GM18511 (cell line): ENCODE data around the gene TCEA2.

Experiments
- ATAC-seq: cut with Tn5 transposase; IDR thresholded peaks from one replicate; pipeline ENCODE4 v1.9.1; 2021; ENCODE audit warnings: mild to moderate bottlenecking, moderate library complexity; ENCODE audit not compliant: unreplicated experiment

TCEA2 gene

DNA sequence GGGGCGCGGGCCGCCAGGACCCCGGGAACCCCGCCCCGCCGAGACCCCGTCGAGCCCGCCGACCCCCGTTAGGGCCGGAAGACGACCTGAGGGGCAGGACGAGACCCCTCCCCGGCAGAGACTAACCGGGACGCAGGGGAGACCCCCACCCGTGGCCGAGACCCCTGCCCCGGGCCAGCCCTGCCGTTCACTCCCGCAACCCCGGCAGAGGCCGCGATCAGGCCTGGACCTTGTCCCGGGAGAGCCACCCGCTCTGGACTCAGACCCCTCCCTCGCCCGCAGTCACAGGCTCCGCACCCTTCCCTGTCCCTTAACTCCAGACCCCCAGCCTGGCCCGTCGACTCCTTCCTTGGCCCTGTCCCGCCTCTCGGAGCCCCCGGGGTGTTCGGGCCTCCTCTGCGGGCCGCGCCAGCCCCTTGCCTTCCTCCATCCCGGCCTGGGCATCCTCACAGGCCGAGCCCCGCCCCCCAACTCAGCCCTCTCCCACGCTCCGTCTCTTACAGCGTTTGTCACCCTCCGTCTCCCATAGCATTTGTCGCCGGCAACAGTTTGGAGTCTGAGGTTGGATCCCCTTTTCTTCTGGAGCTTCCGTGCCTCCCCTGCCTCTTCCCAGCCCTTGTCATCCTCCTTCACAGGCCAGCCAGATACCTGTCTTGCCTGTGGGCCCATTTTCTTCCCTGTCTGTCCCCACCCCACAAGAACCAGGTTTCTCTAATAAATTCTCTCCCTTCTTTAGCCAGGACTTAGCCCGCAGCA, 569 bp downstream of the TCEA2 start:
- ATAC-seq = no peak

DNA sequence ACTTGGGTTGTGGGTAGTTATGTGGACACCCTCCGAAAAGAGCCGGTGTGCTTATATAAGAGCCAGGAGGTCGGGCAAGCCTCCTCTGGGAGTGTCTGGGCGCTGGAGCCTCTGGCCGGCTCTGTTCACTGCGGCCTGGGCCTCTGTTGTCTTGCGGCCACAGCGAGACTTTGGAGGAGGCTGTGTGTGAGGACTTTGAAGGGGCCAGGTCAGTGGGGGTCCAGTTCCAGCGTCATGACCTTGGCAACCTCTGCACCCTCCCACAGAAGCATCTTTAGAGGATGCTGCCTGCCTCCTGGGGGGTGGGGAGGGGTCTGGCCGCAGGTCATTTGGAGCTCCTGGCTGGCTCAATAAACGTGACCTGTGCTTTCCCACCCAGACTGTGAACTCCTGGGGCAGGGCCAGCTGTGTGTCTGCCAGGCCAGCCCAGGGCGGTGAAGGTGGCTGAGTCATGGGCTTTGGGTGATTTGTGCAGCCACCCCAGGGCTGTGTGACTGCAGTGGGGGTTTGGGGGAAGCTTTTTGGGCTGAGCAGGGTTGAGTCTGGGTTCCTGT, 1.2 kb downstream of the TCEA2 start:
- ATAC-seq = no peak

DNA sequence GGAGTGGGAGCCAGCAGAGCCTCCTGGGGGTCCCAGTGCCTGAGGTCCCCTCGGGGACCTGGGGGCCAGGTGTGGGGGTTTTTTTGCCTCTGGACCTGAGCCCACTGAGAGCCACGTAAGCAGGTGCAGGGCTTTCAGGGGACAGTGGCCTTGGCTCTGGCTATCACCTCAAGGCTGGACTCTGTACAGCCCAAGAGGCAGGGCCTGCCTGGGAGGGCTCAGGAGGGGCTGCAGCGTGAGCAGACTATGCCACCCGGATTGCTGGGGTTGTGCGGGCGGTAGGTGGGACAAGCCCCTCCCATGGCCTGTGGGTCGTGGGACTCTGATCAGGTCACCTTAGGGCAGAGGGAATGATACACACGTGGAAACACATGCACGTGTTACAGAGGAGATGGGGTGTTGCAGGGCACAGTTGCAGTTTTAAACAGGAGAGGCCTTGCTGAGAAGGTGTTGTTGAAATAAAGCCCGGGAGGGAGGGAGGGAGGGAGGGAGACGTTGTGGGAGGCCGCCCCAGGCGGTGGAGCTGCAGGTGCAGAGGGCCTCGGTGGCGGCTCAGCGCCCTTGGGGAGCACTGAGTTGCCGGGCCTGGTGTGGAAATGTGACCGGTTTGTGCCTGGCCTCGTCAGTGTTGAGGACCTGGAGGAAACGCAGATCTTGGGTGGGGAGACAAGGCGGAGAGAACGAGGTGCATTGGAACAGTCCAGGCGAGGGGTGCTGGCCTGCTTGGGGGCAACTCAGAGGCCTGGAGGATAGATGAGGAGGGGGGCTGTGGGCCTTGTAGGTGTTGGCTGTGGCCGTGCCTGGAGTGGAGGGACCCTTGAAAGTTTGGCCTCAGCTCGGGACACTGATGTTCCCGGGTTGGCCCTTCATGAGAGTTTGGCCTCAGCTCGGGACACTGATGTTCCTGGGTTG, 2.3 kb downstream of the TCEA2 start:
- ATAC-seq = no peak

DNA sequence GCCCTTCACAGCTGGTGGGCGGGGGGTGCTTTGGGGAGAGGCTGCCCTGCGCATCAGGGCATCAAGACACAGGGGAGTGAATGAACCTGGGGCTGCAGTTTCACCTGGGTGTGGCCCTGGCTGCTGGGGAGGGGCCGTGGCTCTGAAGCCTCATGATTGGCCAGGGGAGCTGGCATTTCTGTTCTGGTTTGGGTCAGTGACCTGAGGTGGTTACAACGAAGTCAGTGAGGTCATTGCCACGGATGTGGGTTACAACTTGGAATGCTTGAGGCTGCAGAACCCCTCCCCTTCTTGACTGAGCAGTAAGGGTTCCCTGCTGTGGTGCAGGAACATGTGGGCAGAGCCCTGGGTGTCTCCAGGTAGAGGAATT, 3.0 kb downstream of the TCEA2 start:
- peak; percentile 59 for ATAC-seq

DNA sequence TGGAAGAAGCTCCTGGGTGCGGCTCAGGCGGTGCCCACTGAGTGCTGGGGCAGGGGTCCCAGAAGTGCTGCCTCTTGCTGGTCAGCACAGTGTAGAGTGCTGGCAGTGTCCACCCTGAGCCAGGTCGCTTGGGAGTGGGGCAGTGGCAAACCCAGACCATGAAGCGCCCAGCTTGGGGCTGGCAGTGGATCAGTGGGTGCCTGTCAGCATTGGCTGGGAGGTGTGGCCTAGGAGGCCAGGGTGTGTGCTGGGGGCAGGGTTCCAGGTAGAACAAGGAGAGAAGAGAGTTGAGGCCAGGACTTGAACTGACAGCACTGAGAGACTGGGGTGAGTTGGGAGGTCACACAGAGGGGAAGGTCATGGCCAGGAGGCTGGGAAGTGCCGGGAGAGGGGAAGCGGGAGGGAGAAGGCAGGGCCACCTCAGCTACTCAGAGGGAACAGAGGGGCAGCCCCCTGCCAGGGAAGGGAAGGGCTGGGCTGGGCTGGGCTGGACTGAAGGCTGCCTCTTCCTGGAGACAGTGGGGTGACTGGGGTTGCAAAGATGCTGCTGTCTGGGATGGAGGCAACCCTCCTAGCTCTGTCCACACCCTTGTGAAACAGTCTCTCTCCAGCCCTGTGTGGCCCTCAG, 4.1 kb downstream of the TCEA2 start:
- no peak for ATAC-seq

DNA sequence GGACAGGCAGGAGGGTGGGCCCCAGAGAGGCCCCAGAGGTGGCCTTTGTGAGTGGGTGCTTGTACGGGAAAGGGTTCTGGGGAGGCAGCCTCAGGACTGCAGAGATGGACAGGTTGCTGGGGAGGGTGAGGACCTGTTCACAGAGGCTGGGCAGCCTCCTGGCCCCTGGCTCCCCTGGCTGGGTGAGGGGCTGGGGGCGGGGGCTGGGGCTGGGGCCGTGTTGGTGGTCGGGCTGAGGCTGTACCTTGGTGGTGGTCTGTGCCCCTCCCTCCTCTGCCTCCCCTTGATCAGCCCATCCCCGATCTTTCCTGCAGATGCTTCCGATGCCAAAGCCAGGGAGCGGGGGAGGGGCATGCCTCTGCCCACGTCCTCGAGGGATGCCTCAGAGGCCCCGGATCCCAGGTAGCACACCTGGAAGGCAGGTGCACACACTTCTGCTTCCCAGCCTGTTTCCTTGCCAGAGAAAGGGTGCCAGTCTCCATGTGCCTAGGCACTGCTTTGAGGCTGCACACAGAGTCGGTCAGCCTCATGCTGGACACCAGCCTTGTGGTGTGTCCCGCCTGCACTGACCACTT, 4.8 kb downstream of the TCEA2 start:
- no peak for ATAC-seq

DNA sequence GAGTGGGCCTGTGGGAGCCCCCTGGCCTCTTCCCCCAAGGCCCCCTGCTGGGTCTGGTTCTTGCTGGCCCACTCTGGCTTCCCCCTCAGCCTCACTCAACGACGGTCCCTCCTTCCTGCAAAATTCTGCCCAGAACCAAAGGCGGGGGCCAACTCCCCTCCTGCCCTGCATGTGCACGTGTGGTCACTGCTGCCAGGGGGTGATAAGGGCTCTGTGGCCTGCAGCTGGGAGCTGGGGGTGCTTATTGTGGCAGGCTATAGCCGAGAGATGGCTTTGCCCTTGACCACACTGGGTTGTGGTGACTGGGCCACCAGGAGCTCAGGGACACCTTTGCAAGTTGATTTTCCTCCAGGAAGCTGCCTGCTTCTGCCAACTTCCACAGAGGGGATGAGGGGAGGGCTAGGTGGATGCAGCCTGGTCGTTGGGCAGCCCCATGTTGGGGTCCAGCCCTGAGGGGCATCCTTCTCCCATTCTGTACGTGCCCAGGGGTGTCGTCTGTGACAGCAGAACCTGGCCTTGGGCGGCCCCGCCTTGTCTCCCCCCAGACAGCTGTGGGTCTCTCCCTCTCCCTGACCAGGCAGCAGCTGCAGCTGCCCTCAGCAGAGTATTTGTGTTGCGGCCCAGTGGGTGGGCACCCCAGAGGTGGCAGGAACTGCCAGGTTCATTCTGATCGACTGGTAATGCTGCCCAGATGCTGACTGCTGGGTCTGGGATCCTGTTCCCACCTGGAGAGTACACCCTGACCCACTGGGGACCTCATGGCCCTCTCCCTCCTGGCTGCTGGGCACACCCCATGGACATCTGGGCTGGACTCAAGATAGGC, 5.6 kb downstream of the TCEA2 start:
- no peak for ATAC-seq

DNA sequence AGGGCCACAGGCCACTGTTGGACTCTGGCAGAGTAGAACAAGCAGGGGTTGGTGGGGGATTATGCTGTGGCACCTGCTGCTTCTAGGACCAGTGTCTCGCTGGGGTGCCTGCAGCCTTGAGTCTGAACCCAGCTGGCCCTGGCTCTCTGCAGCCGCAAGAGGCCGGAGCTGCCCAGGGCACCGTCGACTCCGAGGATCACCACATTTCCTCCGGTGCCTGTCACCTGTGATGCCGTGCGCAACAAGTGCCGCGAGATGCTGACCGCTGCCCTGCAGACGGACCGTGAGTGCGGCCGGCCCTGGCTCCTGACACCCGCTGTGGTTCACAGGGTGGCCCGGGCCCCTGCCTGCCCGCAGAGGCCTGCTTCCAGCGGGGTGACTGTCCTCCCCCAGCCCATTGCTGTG, 6.2 kb downstream of the TCEA2 start:
- no peak for ATAC-seq

DNA sequence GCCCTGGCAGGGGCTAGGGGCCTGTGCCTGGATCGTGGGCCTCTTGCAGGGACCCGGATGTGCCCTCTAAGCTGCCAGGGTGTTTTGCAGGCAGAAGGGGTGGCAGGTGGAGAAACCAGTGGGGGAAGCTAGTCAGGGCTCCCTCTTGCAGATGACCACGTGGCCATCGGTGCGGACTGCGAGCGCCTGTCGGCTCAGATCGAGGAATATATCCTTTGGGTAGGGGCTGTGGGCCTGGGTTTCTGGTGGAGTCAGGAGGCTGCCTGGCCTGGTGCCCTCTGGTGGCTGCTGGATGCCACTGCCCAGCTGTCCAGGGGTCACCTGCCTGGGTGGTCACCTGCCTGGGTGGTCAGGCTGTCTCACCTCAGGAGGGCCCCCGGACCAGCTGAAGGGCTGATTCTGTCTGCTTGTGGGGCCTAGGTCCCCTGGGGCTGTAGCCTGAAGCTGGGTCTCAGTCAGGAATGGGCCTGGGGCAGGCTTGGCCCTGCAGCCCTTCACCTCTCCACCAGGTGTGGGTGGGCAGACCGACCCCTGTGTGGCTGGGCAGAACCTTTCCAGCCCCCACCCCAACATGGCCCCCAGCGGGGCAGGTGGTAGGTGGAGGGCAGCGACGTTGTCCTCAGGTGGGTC, 6.7 kb downstream of the TCEA2 start:
- ATAC-seq = no peak

DNA sequence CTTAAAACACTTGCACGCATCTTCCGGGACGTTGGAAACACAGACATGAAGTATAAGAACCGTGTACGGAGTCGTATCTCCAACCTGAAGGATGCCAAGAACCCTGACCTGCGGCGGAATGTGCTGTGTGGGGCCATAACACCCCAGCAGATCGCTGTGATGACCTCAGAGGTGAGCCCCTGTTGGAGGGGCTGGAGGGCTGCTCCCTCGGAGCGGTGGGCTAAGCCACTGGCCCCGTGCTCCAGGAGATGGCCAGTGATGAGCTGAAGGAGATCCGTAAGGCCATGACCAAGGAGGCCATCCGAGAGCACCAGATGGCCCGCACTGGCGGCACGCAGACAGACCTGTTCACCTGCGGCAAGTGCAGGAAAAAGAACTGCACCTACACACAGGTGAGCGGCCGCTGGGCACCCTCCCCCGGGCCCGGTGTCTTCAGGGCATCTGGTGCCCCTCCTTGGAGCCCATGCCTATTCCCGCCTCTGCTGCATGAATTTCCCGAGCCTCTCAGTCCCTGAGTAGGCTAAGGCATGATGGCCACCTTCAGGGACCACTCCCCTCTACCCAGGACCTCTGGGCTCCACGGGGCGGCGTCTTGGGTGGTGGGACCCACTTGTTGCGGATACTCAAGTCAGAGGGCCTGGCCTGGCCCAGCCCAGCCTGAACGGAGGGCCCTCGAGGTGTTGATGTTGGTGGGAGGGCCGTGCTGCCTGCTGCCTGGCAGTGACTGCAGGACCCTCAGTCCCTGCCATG, 7.4 kb downstream of the TCEA2 start:
- no peak for ATAC-seq

DNA sequence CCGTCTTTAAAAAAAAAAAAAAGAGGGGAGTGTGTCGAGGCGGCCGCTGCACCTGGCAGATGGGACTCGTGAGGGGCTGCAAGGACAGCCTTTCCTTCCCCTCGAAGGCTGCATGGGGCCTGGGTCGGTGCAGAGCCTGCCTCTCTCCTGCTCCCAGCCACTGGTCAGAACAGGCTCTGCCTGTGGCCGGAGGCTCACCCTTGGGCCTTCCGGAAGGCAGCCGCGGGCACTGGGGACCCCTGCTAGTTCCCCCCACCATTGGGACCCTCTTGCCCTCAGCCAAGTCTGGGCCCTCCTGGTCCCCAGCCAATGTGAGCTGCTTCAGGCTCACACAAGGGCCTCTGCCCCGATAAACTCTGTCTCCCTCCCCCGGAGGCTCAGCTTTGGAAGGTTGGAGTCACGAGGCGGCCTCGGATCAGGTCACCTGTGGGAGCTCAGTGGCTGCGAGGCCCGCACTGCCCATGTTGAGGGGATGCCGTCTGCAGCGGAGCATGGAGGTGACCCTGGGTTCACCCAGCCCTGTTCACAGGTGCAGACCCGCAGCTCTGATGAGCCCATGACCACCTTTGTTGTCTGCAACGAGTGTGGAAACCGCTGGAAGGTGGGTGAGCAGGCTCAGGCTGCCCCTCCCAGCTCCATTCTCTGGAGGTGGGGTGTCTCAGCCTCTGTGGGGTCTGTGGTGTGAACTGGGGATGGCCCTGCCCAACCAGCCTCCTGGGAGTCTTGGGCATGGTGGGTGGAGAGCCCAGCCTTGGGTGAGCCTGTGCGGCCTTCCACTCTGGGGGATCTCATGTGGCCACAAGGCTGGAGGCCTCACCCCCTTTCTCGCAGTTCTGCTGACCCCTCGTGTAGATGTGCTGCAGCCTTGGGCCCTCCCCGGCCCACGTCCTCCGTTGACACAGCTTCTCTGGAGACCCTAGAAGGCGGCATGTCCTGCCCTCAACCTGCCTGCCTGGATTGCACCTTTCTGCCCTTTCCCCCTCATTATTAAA, 8.6 kb downstream of the TCEA2 start:
- ATAC-seq = no peak

DNA sequence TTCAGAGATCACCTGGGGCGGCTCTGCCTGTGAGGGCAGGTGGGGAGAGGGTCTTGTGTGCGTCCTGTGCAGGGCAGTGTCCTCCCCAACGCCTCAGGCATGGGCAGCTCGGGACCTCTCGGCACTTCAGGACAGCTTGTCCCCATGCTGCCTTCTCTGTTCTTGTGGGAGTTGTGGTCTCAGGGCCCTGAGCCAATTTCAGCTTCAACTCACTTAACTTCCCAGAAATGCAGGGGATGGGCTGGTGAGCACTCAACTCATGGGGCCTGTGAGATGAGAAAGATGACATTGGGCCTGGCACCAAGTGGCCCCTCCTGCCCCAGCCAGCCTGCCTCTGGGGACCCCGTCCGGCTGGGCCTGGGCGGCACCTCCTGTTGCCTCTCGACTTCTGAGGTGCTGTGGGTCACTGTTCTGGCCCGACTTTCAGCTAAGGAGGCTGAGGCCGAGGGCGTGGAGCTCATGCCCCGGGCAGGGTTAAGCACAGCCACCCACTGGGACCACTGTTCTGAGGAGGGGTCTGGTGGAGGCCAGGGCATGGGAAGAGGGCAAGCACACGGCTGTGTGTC, 9.6 kb downstream of the TCEA2 start:
- no peak for ATAC-seq

DNA sequence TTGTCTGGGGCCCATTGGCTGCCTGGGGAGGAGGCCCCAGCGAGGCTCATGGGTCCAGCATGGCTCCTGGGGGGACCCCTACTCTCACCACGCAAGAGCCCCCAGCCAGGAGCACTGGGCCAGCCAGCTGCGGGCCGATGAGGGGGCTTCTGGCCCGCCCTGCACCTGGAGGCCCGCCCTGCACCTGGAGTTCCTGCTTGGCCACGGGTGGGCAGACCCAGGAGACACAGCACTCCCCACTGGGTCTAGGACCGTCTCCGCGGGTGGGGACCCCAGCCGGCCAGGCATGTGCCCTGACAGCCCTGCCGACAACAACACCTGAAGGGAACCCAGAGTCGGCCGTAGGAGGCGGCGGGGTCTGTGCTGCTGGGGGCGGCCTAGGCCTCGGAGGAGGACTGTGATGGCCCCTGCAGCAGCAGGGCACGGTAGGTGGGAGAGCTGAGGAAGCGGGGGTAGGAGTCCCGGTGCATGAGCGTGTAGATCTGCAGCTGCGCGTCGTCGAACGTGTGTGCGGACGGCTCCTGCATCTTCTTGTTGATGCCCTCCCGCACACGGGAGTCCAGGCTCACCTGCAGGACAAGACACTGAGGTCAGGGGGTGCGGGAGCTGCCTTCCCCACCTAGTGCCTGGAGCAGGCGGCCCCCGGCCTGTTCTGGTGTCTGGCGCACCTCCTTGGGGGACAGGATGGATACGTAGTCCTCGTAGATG, 10.6 kb downstream of the TCEA2 start:
- ATAC-seq = no peak

DNA sequence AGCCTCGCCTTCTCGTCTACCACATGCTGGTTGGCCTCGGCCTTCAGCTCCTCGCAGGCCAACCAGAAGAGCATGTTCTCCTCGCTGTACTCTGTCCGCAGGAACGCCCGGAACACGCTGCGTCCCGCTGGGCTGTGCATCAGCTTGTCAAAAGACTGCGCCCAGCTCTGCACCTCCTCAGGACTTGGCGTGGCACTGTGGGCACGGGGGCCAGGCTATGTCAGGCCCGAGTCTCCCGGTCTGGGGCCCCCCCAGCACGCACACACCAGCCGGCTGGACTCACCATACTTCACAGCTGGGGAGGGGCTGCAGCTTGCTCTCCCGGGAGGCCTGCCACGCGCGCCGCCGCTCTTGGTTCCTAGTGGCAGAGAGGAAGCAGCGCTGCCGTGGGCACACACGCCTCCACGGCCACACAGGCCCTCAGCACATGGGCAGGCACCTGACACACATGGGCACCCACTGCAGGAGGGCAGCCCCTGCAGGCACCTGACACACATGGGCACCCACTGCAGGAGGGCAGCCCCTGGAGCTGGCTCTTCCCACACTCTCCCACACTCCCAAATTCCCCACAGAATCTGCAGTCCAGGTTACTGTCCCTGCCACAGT, 11.3 kb downstream of the TCEA2 start:
- ATAC-seq = no peak

DNA sequence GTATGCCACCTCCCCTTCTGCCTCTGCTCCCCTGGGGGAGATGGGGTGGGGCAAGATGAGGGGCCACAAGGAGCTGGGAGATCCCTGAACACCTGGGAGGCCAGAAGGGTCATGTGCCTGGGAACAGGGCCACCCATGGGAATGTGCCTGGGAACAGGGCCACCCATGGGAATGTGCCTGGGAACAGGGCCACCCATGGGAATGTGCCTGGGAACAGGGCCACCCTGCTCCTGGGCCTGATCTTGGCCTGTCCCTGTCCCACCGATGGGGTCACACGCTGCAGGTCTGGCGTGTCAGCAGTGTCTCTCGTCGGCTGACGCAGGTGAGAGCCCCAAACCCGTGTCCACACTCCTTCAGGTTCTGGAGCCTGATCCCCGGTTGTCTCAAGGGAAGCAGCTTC, 12.0 kb downstream of the TCEA2 start:
- no peak for ATAC-seq

DNA sequence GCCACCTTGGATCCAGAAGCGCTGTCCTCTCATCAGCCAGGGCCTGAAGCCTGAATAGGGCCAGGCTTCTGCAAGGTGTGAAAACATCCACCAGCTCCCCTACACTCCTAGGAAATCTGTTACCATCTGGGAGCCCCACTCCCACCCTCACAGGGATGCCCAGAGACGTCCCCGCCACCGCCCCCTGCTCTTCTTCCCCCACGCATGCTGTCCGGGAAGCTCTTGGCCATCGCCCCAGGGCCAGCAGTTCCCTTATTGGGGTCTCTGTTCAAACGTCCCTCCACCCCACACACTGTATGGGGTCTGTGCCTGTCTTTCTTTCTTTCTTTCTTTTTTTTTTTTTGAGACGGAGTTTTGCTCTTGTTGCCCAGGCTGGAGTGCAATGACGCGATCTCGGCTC, 12.6 kb downstream of the TCEA2 start:
- no peak for ATAC-seq
